H1 (cell line): ENCODE measurements around the gene DEK. TPM values are rescaled to one million over a fixed set of nuclear protein-coding genes. Genes with fewer than 3 reads are reported as not detected.
A peak's percentile ranks its signal among the peaks of the same experiment; 100 is the strongest.

Experiments used
- CTCF ChIA-PET: fragments of 300-600 bp; sonication (Branson Sonifier 250); formaldehyde crosslinking; loops from one replicate; lab custom pipeline; 2021; ENCODE audit not compliant: partially characterized antibody; lab: Charles Lee
- POLR2A ChIA-PET: fragments of 300-600 bp; sonication (Branson Sonifier 250); formaldehyde crosslinking; loops from one replicate; lab custom pipeline; 2021; ENCODE audit warnings: inconsistent platforms; ENCODE audit not compliant: partially characterized antibody; lab: Charles Lee
- DNase-seq, 2 experiments: peaks; one replicate each; pipeline versions ENCODE4 v3.0.0 to v3.0.0-alpha.2; 2010 to 2022; ENCODE audit warnings: low spot score in 2 of 2, low read depth in 1 of 2, mixed read lengths in 1 of 2
- FAIRE-seq: peaks from 2 replicates; lab custom pipeline; 2011; peaks lifted over from hg19 to GRCh38; lab: Jason Lieb, UNC
- H2AFZ ChIP-seq: 2 replicates; pipeline ENCODE4 v1.8.1; 2012; ENCODE audit warnings: low read length, inconsistent platforms
- H2AK5ac ChIP-seq: 2 replicates; pipeline ENCODE4 v1.6.1; 2013; ENCODE audit warnings: low read depth, low read length
- H2BK120ac ChIP-seq: replicated peaks from 2 replicates; pipeline ENCODE3; 2013; ENCODE audit warnings: low read depth, low read length, inconsistent platforms
- H2BK12ac ChIP-seq: 2 replicates; pipeline ENCODE4 v1.6.1; 2013; ENCODE audit warnings: low read depth, low read length
- H2BK15ac ChIP-seq: 2 replicates; pipeline ENCODE4 v1.6.1; 2013; ENCODE audit warnings: low read length
- H2BK20ac ChIP-seq: 2 replicates; pipeline ENCODE4 v1.6.1; 2013; ENCODE audit warnings: low read length
- H2BK5ac ChIP-seq: 2 replicates; pipeline ENCODE4 v1.6.1; 2013; ENCODE audit warnings: low read depth, low read length
- H3K14ac ChIP-seq: 2 replicates; pipeline ENCODE4 v1.6.1; 2013; ENCODE audit warnings: inconsistent platforms; ENCODE audit not compliant: insufficient read length
- H3K18ac ChIP-seq: 2 replicates; pipeline ENCODE4 v1.6.1; 2013; ENCODE audit warnings: low read length; ENCODE audit errors: extremely low read depth
- H3K23ac ChIP-seq: 2 replicates; pipeline ENCODE4 v1.6.1; 2013; ENCODE audit warnings: inconsistent platforms; ENCODE audit not compliant: insufficient read length
- H3K23me2 ChIP-seq: 2 replicates; pipeline ENCODE4 v1.6.1; 2013; ENCODE audit warnings: low read depth, low read length
- H3K27ac ChIP-seq: 2 replicates; pipeline ENCODE4 v1.6.1; 2011; ENCODE audit warnings: low read depth, low read length, inconsistent platforms
- H3K27me3 ChIP-seq, 4 experiments: replicated peaks in 1 of 4; 1 replicate in 1 of 4; 2 replicates in 3 of 4; pipeline versions ENCODE4 v1.6.1 to v1.8.1; 2011 to 2013; ENCODE audit warnings: low read length in 3 of 4, mild to moderate bottlenecking in 3 of 4, inconsistent platforms in 2 of 4, mixed read lengths in 2 of 4, moderate library complexity in 1 of 4; ENCODE audit not compliant: control insufficient read depth in 3 of 4, insufficient read depth in 3 of 4; ENCODE audit errors: extremely low read depth in 1 of 4
- H3K36me3 ChIP-seq, 4 experiments: 2 replicates each; pipeline versions ENCODE4 v1.6.1 to v1.8.1; 2011 to 2013; ENCODE audit warnings: mild to moderate bottlenecking in 4 of 4, low read length in 3 of 4, moderate library complexity in 2 of 4, control low read depth in 1 of 4, inconsistent platforms in 1 of 4; ENCODE audit not compliant: insufficient read depth in 4 of 4, control insufficient read depth in 2 of 4
- H3K4ac ChIP-seq: replicated peaks from 2 replicates; pipeline ENCODE3; 2013; ENCODE audit warnings: low read length, low read depth, mixed read lengths, inconsistent platforms; ENCODE audit not compliant: insufficient read length
- H3K4me1 ChIP-seq, 4 experiments: replicated peaks in 1 of 4; 1 replicate in 1 of 4; 2 replicates in 3 of 4; pipeline versions ENCODE4 v1.6.1 to v1.8.1; 2011 to 2013; ENCODE audit warnings: low read length in 3 of 4, inconsistent platforms in 2 of 4, mixed read lengths in 1 of 4; ENCODE audit not compliant: insufficient read depth in 4 of 4, control insufficient read depth in 3 of 4
- H3K4me2 ChIP-seq, 2 experiments: 2 replicates each; pipeline versions ENCODE4 v1.6.1 to v1.8.1; 2011 to 2013; ENCODE audit warnings: low read depth in 2 of 2, low read length in 2 of 2, control low read depth in 1 of 2, inconsistent platforms in 1 of 2, mild to moderate bottlenecking in 1 of 2; ENCODE audit not compliant: insufficient read depth in 1 of 2
- H3K4me3 ChIP-seq, 4 experiments: fragments of 200-600, 300-600 bp in 1 of 4; sonication (generic), shearing (Covaris generic), sonication (Bioruptor Twin) in 1 of 4; 2 replicates each; pipeline versions ENCODE4 v1.5.1 to v1.8.1; 2011 to 2016; ENCODE audit warnings: low read length in 4 of 4, low read depth in 3 of 4, control low read depth in 2 of 4, inconsistent platforms in 2 of 4, mild to moderate bottlenecking in 2 of 4, mixed read lengths in 1 of 4, moderate library complexity in 1 of 4; ENCODE audit not compliant: insufficient read depth in 2 of 4; ENCODE audit errors: extremely low read depth in 1 of 4
- H3K56ac ChIP-seq: replicated peaks from 2 replicates; pipeline ENCODE3; 2013; ENCODE audit warnings: low read depth, mild to moderate bottlenecking, mixed read lengths, low read length, inconsistent platforms; ENCODE audit not compliant: insufficient read length
- H3K79me1 ChIP-seq: 2 replicates; pipeline ENCODE4 v1.6.1; 2013; ENCODE audit warnings: low read depth, low read length, control low read depth
- H3K79me2 ChIP-seq, 2 experiments: 2 replicates each; pipeline versions ENCODE4 v1.6.1 to v1.8.1; 2012 to 2013; ENCODE audit warnings: low read length in 2 of 2, mild to moderate bottlenecking in 2 of 2, inconsistent platforms in 1 of 2; ENCODE audit not compliant: insufficient read depth in 2 of 2, control insufficient read depth in 1 of 2
- H3K9ac ChIP-seq, 4 experiments: replicated peaks in 1 of 4; 1 replicate in 1 of 4; 2 replicates in 3 of 4; pipeline versions ENCODE4 v1.6.1 to v1.8.1; 2011 to 2013; ENCODE audit warnings: low read depth in 3 of 4, low read length in 3 of 4, control low read depth in 2 of 4, mild to moderate bottlenecking in 2 of 4, moderate library complexity in 2 of 4, inconsistent platforms in 1 of 4; ENCODE audit errors: extremely low read depth in 1 of 4
- H3K9me3 ChIP-seq, 2 experiments: 2 replicates each; pipeline versions ENCODE4 v1.6.1 to v1.8.1; 2012 to 2013; ENCODE audit warnings: mild to moderate bottlenecking in 2 of 2, moderate library complexity in 2 of 2, control low read depth in 1 of 2, inconsistent platforms in 1 of 2, low read depth in 1 of 2, low read length in 1 of 2, mixed read lengths in 1 of 2; ENCODE audit not compliant: insufficient read depth in 2 of 2
- H4K20me1 ChIP-seq, 2 experiments: replicated peaks in 1 of 2; 2 replicates each; pipeline versions ENCODE3 to v1.8.1; 2011 to 2013; ENCODE audit warnings: inconsistent platforms in 2 of 2, low read length in 2 of 2, mild to moderate bottlenecking in 1 of 2; ENCODE audit not compliant: insufficient read depth in 2 of 2, control insufficient read depth in 1 of 2
- H4K5ac ChIP-seq: 2 replicates; pipeline ENCODE4 v1.6.1; 2013; ENCODE audit warnings: low read length, low read depth, mixed read lengths, inconsistent platforms; ENCODE audit not compliant: insufficient read length
- H4K8ac ChIP-seq: 2 replicates; pipeline ENCODE4 v1.8.0; 2013; ENCODE audit warnings: mild to moderate bottlenecking, moderate library complexity, low read length, inconsistent platforms; ENCODE audit not compliant: insufficient read depth; ENCODE audit errors: extremely low read depth
- H4K91ac ChIP-seq: replicated peaks from 2 replicates; pipeline ENCODE3; 2013; ENCODE audit warnings: low read length, mixed read lengths, inconsistent platforms; ENCODE audit not compliant: insufficient read length
- ASH2L ChIP-seq: fragments of 200-600, 300-600 bp; sonication (generic); IDR thresholded peaks from one replicate; pipeline ENCODE4 v1.7.1; 2017; ENCODE audit warnings: low read length
- ATF3 ChIP-seq: IDR thresholded peaks from 2 replicates; pipeline ENCODE4 v1.6.1; 2011; ENCODE audit warnings: low read depth, mild to moderate bottlenecking, low read length; ENCODE audit not compliant: insufficient read depth
- CEBPB ChIP-seq: IDR thresholded peaks from 2 replicates; pipeline ENCODE4 v1.6.1; 2012; ENCODE audit warnings: low read depth, low read length
- CTBP2 ChIP-seq: IDR thresholded peaks from 2 replicates; pipeline ENCODE4 v1.7.0; 2011; ENCODE audit warnings: borderline replicate concordance, mild to moderate bottlenecking, moderate library complexity, mixed read lengths, low read length; ENCODE audit not compliant: insufficient read depth, insufficient read length
- CTCF ChIP-seq, 3 experiments: IDR thresholded peaks; 1 replicate in 2 of 3; 2 replicates in 1 of 3; pipeline versions ENCODE4 v1.5.1 to v1.6.1; 2011; ENCODE audit warnings: low read length in 3 of 3, mild to moderate bottlenecking in 3 of 3, inconsistent platforms in 2 of 3, low read depth in 1 of 3, moderate library complexity in 1 of 3; ENCODE audit not compliant: insufficient read depth in 1 of 3; ENCODE audit errors: control extremely low read depth in 1 of 3
- SIX5 ChIP-seq: IDR thresholded peaks from 2 replicates; pipeline ENCODE4 v1.6.1; 2011; ENCODE audit warnings: mild to moderate bottlenecking, low read depth, low read length
- ZNF274 ChIP-seq: IDR thresholded peaks from 2 replicates; pipeline ENCODE4 v1.7.0; 2012; ENCODE audit warnings: low read length, borderline replicate concordance; ENCODE audit errors: extremely low read depth
- WGBS, 2 experiments: shearing (Covaris generic) in 1 of 2; methylation state at CpG; one replicate each; pipeline versions ENCODE4 v1.1.6 to v1.1.7; 2013 to 2015; ENCODE audit warnings: low lambda C conversion rate in 2 of 2, mixed read lengths in 2 of 2, inconsistent platforms in 1 of 2, low coverage in 1 of 2, missing lambda C conversion rate in 1 of 2; ENCODE audit not compliant: insufficient replicate concordance in 2 of 2, insufficient coverage in 1 of 2, insufficient read length in 1 of 2; ENCODE audit errors: extremely low coverage in 1 of 2, missing lambda C conversion rate in 1 of 2; 5-methylcytosine and 5-hydroxymethylcytosine counted together
- polyA plus RNA-seq, 7 experiments: library from polyadenylated mRNA; depleted of rRNA in 3 of 7; stranded (reverse) in 5 of 7; unstranded in 2 of 7; fragments of >200 nt in 5 of 7; fragments of 200-250 nt in 2 of 7; gene quantifications; 1 replicate in 5 of 7; 2 replicates in 1 of 7; 4 replicates in 1 of 7; pipeline versions ENCODE4 v1.2.1 to v1.2.3, GENCODE V29; 2011 to 2013; ENCODE audit warnings: missing spikeins in 2 of 7, mixed read lengths in 2 of 7
- total RNA-seq: library from RNA; stranded (reverse); fragmentation: NEBNext Ultra II Directional; extraction: Animal tissue kit (Norgen Biotek cat#: 25700); gene quantifications from 2 replicates; pipeline ENCODE4 v1.2.1, GENCODE V29; 2021

Gene DEK
- total and polyA plus RNA-seq, 2 of the 8 experiments (the other 6 are each of a cell fraction or from before 2014, with no cell fraction given): 40.0 to 228 TPM

GRCh38 chr6:18183766-18184165 is 80.6 kb downstream of the DEK start:
- Histone ChIP-seq H2AFZ (no peak overlapping the region), H3K9me3 (no peaks in the 10 kb centered on the region), H3K4me3 (no peak overlapping the region), H3K36me3 (no peaks in the 10 kb centered on the region), H3K9ac (no peak overlapping the region), H3K4ac (no peak overlapping the region), H2BK15ac (no peak overlapping the region), H3K23ac (no peak overlapping the region), H4K8ac (no peak overlapping the region), H3K56ac (no peak overlapping the region), H4K5ac (no peak overlapping the region), H2BK5ac (no peak overlapping the region), H3K4me1 (peaks cover 4 to 15% (median 10%) of the 10 kb centered on the region in 4 experiments), H3K27me3 (no peaks in the 10 kb centered on the region), H3K23me2 (no peaks in the 10 kb centered on the region), H3K4me2 (no peak overlapping the region), H2BK120ac (no peak overlapping the region), H2BK20ac (0 out of 2 replicates have a peak overlapping the region, but pooled peaks have one; percentile 55), H3K79me1 (no peaks in the 10 kb centered on the region), H3K18ac (no peak overlapping the region), H4K20me1 (no peaks in the 10 kb centered on the region), H3K27ac (no peak overlapping the region), H4K91ac (no peak overlapping the region), H2AK5ac (no peak overlapping the region), H3K79me2 (no peaks in the 10 kb centered on the region), H3K14ac (no peak overlapping the region), H2BK12ac (no peak overlapping the region)
- TF ChIP-seq CTCF (IDR thresholded peaks at IDR 0.05; ENCODE audit: control extremely low read depth in 1 of 3, insufficient read depth in 1 of 3, low read depth in 1 of 3, low read length in 3 of 3): no peak
- TF ChIP-seq CEBPB: no peak
- TF ChIP-seq SIX5: no peak
- TF ChIP-seq ZNF274: no peak
- TF ChIP-seq ASH2L: no peak
- TF ChIP-seq CTBP2: no peak
- TF ChIP-seq ATF3: no peak
- POLR2A ChIA-PET: interaction anchor here (0.6 kb wide), 1 partner anchor 35 kb away, joined by 4 read pairs; no protein-coding TSS in a partner anchor
- DNase-seq: no peak
- no peak for FAIRE-seq
- CTCF ChIA-PET: no interaction called here
- 91% methylated on average over 4 of the region's 4 CpGs; no CpG with 5 or more reads in 1 of the 2 experiments for WGBS, 2 experiments
